ENCODE data around the gene C1QTNF4.
"Not testable (repeated sequence)": the region's sequence is repeated elsewhere in the genome, so short reads cannot be mapped to it uniquely, and the experiment has no call there.

The C1QTNF4 gene

GRCh38 chr11:47593934-47594855, at the start of gene C1QTNF4:
TSS of gene C1QTNF4 (minus strand) at chr11:47594411. CDS start at chr11:47590810, 3,601 bp downstream.
- DNase-seq (ENCODE audit: low read depth in 2 of 2): no peak

DNA sequence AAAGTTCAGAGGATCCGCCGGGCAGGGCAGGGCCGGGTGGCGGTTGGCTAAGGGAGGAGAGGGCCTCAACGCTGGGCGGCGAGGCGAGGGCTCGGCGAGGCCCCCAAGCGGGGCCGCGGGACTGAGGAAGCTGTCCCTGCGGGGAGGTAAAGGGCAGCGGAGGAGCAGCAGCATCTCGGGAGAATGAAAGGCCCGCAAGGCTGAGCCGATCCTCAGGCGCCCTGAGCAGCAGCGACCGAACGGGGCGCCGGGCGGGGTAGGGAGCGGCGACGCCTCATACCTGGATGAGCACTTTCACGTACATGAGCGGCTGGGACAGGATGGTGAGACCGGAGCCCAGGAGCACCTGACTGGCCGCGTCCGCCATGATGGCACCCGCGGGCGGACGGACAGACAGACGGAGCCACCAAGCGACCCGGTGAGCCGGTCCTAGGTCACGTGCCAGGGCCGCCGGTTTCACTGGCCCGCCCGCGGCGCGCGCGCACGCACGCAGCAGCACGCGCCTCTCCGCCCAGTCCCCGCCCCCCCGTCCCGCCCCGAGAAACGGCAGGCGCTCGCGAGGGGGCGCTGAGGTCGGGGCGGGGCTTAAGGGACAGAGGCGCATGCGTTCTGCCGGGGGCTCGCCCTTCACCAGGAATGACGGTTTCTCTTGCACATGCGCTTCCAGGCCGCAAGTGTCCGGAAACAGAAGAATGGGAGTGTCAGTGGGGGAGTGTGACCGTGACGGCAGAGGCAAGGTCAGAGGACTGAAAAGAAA, 48.1 kb upstream of the C1QTNF4 start, which contains the start of gene MTCH2:
MTCH2 (minus strand) TSS at position 461 of the 757 bp plus-strand sequence; CDS start at position 367, 94 bp downstream.
- DNase-seq (ENCODE audit: low read depth in 2 of 2): peak; percentile 93 to 95

DNA sequence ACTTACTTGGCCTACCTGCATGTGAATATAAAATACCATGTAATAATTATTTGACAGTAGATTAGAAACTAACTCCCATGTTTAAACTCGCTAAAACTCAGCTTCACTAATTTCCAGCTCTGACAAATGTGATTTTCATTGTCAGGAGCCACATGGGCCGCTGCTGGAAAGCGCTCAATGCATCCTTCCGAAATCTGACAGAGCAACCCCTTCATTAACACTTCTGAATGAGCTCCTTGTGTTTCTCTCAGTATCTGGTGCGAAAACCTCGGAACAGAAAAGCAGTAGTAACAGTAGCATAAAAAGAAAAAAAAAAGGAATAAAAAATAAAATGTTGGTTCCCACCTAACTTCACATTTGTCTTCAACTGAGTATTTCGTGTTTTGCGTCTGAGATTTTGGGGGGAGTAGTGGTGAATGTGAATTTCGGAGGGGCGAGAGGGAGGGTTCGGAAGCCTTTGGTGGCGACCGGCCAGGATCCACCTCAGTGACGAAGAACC, 47.4 kb upstream of the C1QTNF4 start:
- DNase-seq (ENCODE audit: low read depth in 2 of 2): no peak

DNA sequence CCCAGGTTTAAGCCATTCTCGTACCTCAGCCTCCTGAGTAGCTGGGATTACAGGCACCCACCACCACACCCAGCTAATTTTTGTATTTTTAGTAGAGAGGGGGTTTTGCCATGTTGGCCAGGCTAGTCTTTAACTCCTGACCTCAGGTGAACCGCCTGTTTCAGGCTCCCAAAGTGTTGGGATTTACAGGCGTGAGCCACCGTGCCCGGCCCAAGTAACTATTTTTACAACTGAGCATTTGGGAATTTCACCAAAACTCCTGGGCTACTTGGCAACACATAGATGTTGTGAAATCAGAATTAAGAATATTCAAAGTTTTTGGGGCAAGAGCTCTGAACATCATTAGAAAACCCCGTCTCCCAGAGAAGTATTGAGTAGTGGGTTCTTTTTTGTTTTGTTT, 46.3 kb upstream of the C1QTNF4 start:
- not testable (repeated sequence) for DNase-seq (ENCODE audit: low read depth in 2 of 2)

GRCh38 chr11:47636331-47636730, 42.1 kb upstream of the C1QTNF4 start:
- DNase-seq (ENCODE audit: low read depth in 2 of 2): not testable (repeated sequence)

DNA sequence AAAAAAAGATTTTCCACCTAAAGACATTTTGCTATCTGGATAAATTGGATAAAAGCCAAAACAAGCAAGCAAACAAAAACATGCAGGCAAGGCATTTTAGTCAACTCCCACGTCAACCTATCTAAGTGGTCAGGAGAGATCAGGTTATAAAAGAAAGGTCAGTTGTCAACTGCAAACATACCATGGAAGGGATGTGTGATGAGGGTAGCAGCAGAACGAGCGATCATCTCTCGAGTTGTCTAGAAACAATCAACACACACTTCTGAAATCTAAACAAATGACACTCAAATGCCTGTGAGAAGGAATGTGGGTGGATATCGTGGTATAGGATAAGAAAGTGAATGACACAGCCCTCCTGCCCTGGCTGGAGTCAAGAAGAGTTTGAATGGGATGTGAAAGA, 37.3 kb upstream of the C1QTNF4 start:
- DNase-seq (ENCODE audit: low read depth in 2 of 2): no peak

DNA sequence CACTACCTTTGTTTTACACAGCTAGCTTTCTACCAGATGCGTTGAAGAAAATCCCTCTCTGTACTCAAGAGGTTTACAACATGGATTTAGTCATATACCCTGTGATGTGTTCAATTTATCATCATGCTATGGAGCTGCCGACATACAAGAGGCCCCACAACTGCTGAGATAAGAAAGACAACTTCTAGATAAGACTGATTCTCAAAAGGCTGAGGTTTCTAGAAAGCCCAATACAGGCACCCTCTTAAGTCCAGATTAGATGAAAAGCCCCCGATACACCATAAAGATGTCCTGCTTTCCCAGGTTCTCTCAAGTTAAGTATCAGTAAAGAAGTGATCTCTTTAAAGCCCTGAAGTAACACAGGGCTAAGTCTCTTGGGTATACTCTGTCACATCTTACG, 33.8 kb upstream of the C1QTNF4 start:
- no peak for DNase-seq (ENCODE audit: low read depth in 2 of 2)

DNA sequence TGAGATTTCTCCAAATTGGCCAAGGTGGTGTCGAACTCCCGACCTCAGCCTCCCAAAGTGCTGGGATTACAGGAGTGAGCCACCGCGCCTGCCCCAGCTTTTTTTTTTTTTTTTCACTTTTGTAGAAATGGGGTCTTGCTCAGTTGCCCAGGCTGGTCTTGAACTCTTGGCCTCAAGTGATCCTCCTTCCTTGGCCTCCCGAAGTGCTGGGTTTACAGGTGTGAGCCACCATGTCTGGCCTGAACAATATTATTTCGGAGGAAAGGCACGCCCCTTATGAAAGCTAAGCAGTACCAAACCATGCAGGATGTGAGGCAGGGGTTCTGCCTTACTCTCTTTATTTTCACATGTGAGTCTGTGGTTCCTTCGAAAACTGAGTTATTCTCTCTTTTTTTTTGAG, 32.0 kb upstream of the C1QTNF4 start:
- no peak for DNase-seq (ENCODE audit: low read depth in 2 of 2)

- no peak for DNase-seq (ENCODE audit: low read depth in 2 of 2)
Measured at GRCh38 chr11:47620836-47621378, 26.7 kb upstream of the C1QTNF4 start.

DNA sequence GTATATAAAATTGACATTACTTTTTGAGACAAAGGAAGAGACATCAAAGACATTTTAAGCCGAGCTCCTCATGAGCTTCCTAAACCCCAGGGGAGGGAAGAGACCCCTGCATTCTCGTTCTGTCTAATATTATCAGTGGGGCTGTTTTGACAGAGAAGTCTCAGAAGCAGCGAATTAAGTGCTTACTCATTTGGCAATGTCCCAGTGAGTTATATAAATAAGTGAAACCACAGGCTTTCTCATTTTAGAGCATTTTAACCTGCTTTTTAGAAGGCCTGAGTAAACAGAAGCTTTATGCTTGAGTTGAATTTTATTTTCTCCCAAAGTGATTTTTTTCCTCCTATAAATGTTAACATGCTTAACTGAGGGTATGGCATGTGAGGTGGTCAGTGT, 23.2 kb upstream of the C1QTNF4 start:
- no peak for DNase-seq (ENCODE audit: low read depth in 2 of 2)

- no peak for DNase-seq (ENCODE audit: low read depth in 2 of 2)
Measured at GRCh38 chr11:47616726-47617416, 22.7 kb upstream of the C1QTNF4 start.

- no peak for DNase-seq (ENCODE audit: low read depth in 2 of 2)
Measured at GRCh38 chr11:47615249-47615648, 21.0 kb upstream of the C1QTNF4 start.

GRCh38 chr11:47611348-47611794, 17.2 kb upstream of the C1QTNF4 start:
- no peak for DNase-seq (ENCODE audit: low read depth in 2 of 2)

DNA sequence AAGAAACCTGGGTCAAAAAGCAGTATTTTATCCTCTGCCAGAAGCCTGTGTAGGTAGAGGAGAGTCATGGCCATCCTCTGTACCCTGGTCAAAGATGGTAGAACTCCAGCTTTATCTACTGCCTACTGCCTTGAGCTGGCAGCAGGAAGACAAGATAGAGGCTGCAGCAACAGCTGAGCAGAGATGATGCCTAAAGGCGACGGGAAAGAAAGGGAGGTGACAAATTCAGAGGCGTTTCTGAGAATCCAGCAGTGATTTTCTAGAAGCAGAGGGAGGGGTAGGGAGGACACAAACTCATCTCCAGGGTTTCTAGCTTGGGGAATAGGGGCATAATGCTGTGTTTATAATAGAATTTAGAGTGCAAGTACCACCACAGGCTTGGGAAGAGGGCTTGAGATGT, 15.5 kb upstream of the C1QTNF4 start:
- no peak for DNase-seq (ENCODE audit: low read depth in 2 of 2)

- no peak for DNase-seq (ENCODE audit: low read depth in 2 of 2)
Measured at GRCh38 chr11:47607380-47607779, 13.2 kb upstream of the C1QTNF4 start.

DNA sequence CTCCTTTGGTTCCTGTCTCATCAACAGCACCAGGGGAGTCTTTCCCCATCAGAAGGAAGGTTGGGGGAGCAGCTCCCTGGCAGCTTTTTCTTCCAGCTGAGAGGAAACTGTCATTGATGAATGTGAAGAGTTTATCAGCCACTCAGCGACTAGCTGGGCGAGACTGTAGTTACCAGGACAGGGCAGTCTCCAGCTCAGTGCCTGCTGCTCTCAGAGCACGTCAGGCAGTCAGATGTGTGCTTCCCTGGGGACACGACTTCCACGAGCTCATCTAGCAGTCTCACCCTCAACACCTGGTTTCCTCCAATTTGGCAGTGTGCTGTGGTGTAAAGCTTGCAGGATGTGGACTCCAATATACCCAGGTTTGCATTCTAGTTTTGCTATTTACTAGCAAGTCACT, 12.5 kb upstream of the C1QTNF4 start:
- DNase-seq (ENCODE audit: low read depth in 2 of 2): no peak

- DNase-seq (ENCODE audit: low read depth in 2 of 2): no peak
Measured at GRCh38 chr11:47605921-47606320, 11.7 kb upstream of the C1QTNF4 start.

DNA sequence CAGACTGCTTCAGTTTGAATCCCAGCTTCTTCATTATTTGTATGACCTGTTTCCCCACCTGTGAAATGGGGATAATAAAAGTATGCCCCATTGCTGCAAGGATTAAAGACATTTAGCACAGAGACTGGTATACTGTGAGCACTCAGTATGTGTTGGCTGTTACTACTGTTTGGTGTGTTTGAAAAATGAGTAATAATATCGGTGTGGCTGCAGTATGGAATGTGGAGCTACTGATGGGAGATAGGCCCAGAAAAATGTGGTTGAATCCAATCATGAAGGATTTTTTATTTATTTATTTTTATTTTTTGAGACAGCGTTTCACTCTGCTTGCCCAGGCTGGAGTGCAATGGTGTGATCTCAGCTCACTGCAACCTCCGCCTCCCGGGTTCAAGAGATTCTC, 9.1 kb upstream of the C1QTNF4 start:
- no peak for DNase-seq (ENCODE audit: low read depth in 2 of 2)

DNA sequence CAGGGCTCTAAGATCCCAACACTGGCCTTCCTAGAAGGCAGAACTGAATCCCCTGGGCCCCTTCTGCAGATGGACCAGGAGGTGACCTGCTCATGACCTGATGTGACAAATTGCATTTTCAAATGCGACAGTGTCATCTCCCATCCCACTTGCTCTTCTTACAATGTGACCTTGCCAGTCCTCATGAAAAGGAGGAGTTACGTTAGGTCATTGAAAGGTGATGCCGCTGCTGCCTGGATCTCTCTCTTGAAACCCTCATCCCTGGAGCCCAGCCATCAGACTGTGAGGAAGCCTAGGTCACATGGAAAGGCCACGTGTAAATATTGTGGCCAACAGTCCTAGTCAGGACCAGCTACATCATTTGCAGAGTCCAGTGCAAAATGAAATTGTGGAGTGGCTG, 5.7 kb upstream of the C1QTNF4 start:
- no peak for DNase-seq (ENCODE audit: low read depth in 2 of 2)

DNA sequence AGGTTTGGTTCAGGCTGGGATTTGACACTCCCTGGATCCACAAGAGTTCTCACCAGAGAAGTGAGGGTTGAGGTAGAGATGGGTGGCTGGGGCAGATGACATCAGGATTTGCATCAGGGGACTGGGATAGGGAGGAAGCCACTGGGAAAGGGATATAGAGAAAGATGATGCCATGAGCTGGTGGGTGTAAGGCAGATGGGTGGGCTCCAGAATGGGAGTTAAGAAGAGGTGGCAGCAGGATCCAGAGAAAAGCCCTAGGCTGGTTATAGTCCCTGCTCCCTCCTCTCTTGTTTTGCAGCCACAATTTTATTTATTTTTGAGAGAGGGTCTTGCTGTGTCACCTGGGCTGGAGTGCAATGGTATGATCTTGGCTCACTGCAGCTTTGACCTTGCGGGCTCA, 1.8 kb upstream of the C1QTNF4 start:
- no peak for DNase-seq (ENCODE audit: low read depth in 2 of 2)

- no peak for DNase-seq (ENCODE audit: low read depth in 2 of 2)
Measured at GRCh38 chr11:47595029-47595428, 818 bp upstream of the C1QTNF4 start.

- DNase-seq (ENCODE audit: low read depth in 2 of 2): no peak
Measured at GRCh38 chr11:47593492-47593933, 698 bp downstream of the C1QTNF4 start.
